Nephron progenitor cell (in vitro differentiated cells): ENCODE data around the gene PROB1.

Experiments used
- DNase-seq: peaks from one replicate; pipeline ENCODE4 v3.0.0; 2021
- H3K27ac Mint-ChIP-seq: 2 replicates; pipeline ENCODE4 v1.8.0; 2021; ENCODE audit warnings: mild to moderate bottlenecking, moderate library complexity, mixed read lengths
- H3K27me3 Mint-ChIP-seq: 2 replicates; pipeline ENCODE4 v1.8.0; 2021; ENCODE audit warnings: mild to moderate bottlenecking, low read depth, mixed read lengths; ENCODE audit not compliant: poor library complexity
- H3K36me3 Mint-ChIP-seq: 2 replicates; pipeline ENCODE4 v1.8.0; 2021; ENCODE audit warnings: low read depth, mixed read lengths
- H3K4me1 Mint-ChIP-seq: 2 replicates; pipeline ENCODE4 v1.8.0; 2021; ENCODE audit warnings: mixed read lengths
- H3K4me3 Mint-ChIP-seq: 2 replicates; pipeline ENCODE4 v1.8.0; 2021; ENCODE audit warnings: mild to moderate bottlenecking, moderate library complexity, mixed read lengths
- H3K9me3 Mint-ChIP-seq: 2 replicates; pipeline ENCODE4 v1.8.0; 2021; ENCODE audit warnings: mild to moderate bottlenecking, moderate library complexity, mixed read lengths
- CTCF ChIP-seq: fragments of 200-600 bp; sonication (generic); IDR thresholded peaks from 2 replicates; pipeline ENCODE4 v1.5.0; 2021; ENCODE audit warnings: antibody characterized with exemption

Gene PROB1

GRCh38 chr5:139415221-139415861 lies 20.4 kb upstream of the PROB1 start:
- H3K36me3 Mint-ChIP-seq = peaks cover 54% of the 10 kb centered on the region
- no peak overlapping the region for H3K27ac Mint-ChIP-seq
- no peaks in the 10 kb centered on the region for H3K9me3 Mint-ChIP-seq
- H3K4me3 Mint-ChIP-seq = no peak overlapping the region
- peaks cover 4% of the 10 kb centered on the region for H3K27me3 Mint-ChIP-seq
- TF ChIP-seq CTCF = no peak
- H3K4me1 Mint-ChIP-seq = no peaks in the 10 kb centered on the region
- no peak for DNase-seq

- Mint-ChIP-seq H3K36me3 (peaks cover 47% of the 10 kb centered on the region), H3K27me3 (peaks cover 4% of the 10 kb centered on the region), H3K4me1 (no peaks in the 10 kb centered on the region), H3K27ac (no peak overlapping the region), H3K4me3 (no peak overlapping the region), H3K9me3 (no peaks in the 10 kb centered on the region)
- DNase-seq = no peak
- no peak for TF ChIP-seq CTCF
Measured at GRCh38 chr5:139414581-139415130, 19.8 kb upstream of the PROB1 start.

GRCh38 chr5:139413963-139414362 lies 19.1 kb upstream of the PROB1 start:
- no peaks in the 10 kb centered on the region for H3K4me1 Mint-ChIP-seq
- peaks cover 42% of the 10 kb centered on the region for H3K36me3 Mint-ChIP-seq
- H3K27ac Mint-ChIP-seq = no peak overlapping the region
- TF ChIP-seq CTCF = no peak
- no peak for DNase-seq
- H3K9me3 Mint-ChIP-seq = no peaks in the 10 kb centered on the region
- H3K4me3 Mint-ChIP-seq = no peak overlapping the region
- H3K27me3 Mint-ChIP-seq = peaks cover 4% of the 10 kb centered on the region

GRCh38 chr5:139413153-139413552 lies 18.2 kb upstream of the PROB1 start:
- Mint-ChIP-seq H3K27ac (no peak overlapping the region), H3K27me3 (peaks cover 4% of the 10 kb centered on the region), H3K4me3 (no peak overlapping the region), H3K36me3 (peaks cover 34% of the 10 kb centered on the region), H3K4me1 (no peaks in the 10 kb centered on the region), H3K9me3 (no peaks in the 10 kb centered on the region)
- DNase-seq = no peak
- no peak for TF ChIP-seq CTCF

DNA sequence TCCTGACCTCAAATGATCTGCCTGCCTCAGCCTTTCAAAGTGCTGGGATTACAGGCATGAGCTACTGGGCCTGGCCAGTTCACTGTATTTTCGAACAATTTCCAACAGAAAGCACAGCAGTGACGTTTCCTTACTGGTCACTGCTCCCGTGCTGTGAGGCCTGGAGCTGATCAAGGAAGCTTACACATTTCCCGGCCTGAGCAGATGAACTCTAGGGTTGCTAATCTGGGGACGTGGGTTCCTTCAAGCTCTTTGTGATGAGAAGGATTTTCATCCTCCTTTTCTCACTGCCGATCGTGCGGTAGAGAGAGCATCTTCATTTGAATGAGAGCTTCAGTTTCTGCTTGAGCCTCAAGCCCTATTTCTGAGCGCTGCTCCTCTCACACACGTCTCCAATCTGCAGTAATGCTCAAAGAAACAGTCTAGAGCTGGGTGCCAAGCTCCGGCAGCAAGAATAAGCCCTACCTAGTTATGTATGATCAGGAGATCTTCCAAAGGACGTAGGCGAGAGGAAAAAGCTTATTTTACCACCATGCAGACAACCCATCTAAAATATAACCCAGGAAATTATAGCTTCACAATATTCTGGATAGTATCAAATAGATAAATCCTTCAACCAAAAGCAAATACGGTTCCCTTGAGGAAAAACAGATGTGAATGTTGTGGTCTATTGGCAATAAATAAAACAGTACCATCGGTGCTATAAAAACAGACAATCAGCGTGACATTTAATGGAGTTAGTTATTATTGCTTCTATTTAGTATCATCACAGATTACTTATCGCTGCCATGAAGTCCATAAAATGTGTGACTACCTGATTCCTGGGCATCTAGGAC lies 16.3 kb upstream of the PROB1 start:
- Mint-ChIP-seq H3K9me3 (no peaks in the 10 kb centered on the region), H3K27ac (no peak overlapping the region), H3K4me1 (no peaks in the 10 kb centered on the region), H3K27me3 (peaks cover 4% of the 10 kb centered on the region), H3K4me3 (no peak overlapping the region), H3K36me3 (peaks cover 23% of the 10 kb centered on the region)
- no peak for DNase-seq
- no peak for TF ChIP-seq CTCF
